Activated CD4-positive, alpha-beta T cell treated with anti-CD3 and anti-CD28 coated beads, Interleukin-2, Interleukin-4, amounts not matched to agents 100 ng/mL and 50 ng/mL, durations not matched to agents 16 hours and 8 hours (primary cell): Measurements from ENCODE around the gene SLC35B4.
"Not testable (repeated sequence)": the region's sequence is repeated elsewhere in the genome, so short reads cannot be mapped to it uniquely, and the experiment has no call there.

Experiments
- DNase-seq: peaks from one replicate; pipeline ENCODE4 v3.0.0-alpha.2; 2020; ENCODE audit warnings: low spot score

The SLC35B4 gene

GRCh38 chr7:134331393-134331792, 14.7 kb upstream of the SLC35B4 start:
- no peak for DNase-seq

DNA sequence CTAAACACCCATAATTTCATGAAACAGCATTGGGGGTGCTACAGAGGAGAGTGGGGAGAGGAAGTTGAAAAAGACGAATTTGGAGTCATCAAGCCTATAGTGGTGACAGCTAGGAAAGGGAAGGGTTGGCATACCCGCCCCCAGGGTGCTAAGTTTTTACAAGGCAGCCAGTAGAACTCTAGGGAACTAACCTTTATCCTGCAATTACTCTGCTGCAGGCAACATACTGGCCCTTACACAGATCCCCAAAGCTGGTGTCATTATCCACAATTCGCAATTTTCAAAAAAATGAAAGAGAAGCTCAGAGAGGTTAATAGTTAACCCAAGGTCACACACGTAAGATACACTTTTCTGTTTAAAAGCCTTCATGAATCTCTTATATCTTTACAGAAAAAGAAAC, 14.2 kb upstream of the SLC35B4 start:
- no peak for DNase-seq

GRCh38 chr7:134329614-134330346, 13.1 kb upstream of the SLC35B4 start:
- DNase-seq: no peak

DNA sequence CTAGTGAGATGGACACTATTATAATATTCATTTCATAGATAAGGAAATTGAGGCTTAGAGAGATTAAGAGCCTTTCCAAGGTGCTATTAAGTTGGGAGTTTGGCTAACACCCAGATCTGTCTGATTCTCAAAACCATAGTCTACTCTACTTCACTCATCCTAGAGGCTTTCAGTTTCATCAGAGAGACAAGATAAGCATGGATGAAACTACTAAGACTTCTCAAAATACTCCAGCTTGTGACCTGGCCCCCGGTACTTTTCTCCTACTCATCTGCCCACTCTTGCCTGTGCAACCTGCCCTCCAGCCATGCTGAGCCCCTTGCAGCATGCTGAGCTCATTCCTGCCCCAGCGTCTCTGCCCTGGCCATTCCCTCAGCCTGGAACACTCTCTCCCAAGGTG, 12.2 kb upstream of the SLC35B4 start:
- DNase-seq: no peak

DNA sequence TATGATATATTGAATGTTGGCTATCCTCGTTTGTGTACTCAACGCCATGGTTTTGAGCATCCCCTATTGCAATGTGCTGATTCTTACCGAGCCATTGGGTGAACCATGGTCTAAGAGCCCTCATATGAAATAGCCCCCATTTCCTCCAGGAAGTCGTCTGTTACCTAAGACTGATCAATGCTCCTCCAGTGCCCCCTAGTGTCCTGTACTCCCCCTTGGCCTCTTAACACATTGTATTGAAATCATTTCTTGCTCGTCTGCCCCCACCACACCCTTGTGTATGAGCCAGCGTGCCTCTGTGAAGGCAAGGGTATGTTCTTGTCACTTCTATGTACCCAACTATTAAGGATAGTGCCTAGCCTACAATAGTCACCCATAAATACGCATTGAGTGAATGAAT, 11.2 kb upstream of the SLC35B4 start:
- peak; percentile 51 for DNase-seq

GRCh38 chr7:134324107-134324506, 7.4 kb upstream of the SLC35B4 start:
- no peak for DNase-seq

DNA sequence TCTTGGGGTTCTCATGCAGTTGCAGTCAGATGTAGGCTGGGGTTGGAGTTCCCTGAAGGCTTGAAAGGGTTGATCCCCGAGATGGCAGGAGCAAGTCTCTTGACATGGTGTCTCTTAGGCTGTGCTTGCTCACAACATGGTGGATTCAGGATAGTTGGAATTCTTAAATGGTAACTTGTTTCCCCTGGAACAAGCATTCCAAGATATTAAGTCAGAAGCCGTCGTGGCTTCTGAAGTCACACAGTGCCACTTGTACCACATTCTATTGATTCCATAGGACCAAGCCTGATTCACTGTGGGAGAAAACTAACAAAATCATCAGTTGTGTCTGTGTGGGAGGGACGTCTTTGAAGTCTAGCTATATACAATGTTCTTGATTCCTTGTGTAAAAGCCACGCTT, 3.5 kb upstream of the SLC35B4 start:
- DNase-seq: no peak

GRCh38 chr7:134318443-134318842, 1.7 kb upstream of the SLC35B4 start:
- DNase-seq: no peak

- no peak for DNase-seq
Measured at GRCh38 chr7:134317434-134317833, 704 bp upstream of the SLC35B4 start.

DNA sequence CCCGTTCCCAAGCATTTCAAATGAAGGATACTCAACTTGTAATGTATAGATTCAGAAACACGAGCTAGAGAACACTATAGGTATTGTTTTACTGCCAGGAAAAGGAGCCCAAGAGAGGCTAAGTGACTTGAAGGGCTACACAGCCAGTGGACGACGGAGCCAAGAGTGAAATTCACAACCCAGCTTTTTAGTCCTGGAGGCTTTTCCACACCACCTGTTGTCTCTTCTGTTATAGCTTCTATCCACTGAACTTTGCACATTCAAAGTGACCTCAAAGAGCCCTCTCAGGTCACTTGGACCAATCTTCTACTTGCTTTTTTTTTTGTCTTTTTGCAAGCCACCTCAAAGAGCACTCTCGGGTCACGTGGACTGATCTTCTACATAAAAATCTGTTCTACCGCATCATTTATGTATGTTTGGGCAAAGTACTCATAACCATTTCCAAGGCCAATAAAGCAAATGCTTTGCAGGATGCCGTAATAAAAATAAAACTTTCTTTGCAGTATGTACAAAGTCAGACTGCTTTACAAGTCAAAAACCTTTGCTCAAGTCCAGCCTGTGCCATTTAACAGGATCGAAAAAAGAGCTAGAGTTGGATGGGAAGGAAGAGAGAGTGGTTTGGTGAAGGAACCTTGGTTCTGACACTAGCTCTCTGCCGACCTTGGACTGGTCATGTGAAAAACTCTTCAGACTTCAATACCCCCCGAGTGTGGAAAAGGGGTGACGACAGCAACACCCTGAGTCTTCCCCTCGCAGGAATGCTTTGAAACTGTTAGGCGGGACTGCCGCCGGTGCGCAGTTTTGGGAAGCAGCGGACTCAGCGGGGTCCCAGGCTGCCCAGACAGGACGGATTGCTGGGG, 821 bp downstream of the SLC35B4 start:
- peak; percentile 9 for DNase-seq

GRCh38 chr7:134313543-134313942, 3.2 kb downstream of the SLC35B4 start:
- no peak for DNase-seq

DNA sequence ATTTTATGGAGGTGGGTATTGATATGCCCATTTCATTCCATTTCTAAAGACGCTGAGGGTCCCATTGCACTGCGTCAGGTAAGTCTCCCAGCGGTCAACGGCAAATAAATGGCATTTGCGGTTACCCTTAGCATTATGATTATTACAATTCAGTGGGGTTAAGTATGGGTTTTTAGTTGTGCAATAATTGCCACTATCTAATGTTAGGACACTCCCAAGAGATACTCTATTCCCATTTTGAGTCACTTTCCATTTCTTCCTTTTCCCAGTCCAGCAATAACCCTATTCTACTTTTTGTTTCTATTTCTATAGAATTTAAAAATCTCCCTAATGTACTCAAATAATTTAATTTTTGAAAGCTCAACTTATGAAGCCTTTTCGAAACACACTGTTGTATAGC, 4.0 kb downstream of the SLC35B4 start:
- no peak for DNase-seq

DNA sequence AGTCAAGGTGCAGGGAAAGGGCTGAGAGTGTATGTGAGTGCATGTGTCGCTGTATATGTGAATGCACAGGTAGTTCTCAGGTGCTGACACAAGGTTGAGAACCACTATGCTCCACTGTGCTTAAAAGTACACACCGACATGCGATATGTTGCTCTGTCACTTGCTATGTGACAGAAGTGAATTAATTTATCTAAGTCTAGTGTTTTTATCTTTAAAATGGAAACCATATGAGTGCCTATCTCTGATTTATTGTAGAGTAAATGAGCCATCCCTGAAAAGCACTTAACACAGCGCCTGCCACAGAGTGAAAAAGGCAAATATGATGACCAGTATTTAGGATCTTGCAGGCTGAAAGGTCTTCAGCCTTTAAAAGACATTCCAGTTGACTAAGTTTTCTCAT, 4.9 kb downstream of the SLC35B4 start:
- no peak for DNase-seq

GRCh38 chr7:134308548-134308947, 8.2 kb downstream of the SLC35B4 start:
- DNase-seq: no peak

- DNase-seq: no peak
Measured at GRCh38 chr7:134307320-134307719, 9.4 kb downstream of the SLC35B4 start.

DNA sequence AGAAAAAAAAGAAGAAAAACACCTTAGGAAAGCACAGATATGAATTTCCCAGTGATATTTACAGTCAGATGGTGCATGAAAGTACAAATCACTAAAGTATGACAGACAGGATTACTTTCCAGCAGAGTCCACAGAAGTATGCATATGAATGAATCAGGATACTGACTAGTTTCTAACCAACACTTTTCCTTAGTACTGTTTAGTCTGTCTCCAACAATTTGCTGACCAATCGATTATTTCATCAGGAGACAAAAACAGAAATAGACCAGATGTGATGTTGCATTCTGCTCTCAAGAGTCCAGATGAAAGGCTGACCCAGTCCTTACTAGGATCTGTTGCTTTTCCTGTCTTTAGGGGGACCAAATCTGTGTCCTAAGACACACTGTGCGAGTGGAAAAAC, 14.6 kb downstream of the SLC35B4 start:
- no peak for DNase-seq

GRCh38 chr7:134301592-134301991, 15.1 kb downstream of the SLC35B4 start:
- DNase-seq: no peak

DNA sequence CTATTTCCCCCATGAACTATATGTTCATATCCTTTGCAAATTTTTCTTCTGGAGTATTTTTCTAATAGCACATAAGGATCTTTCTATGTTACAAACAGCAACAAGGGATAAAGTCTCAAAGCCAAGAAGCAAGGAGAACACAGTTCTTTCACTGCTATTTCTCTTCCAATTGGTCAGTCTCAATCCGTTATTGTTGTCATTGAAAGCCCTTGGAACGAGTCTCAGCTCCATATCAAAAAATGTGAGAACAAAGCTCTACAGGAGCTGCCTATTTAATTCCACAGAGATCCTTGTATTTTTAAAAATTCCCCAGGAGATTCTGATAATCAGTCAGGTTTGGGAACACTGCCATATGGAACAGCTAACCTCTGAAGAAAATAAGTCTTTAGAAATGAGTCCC, 15.7 kb downstream of the SLC35B4 start:
- no peak for DNase-seq

GRCh38 chr7:134298902-134299683, 17.6 kb downstream of the SLC35B4 start:
- no peak for DNase-seq

DNA sequence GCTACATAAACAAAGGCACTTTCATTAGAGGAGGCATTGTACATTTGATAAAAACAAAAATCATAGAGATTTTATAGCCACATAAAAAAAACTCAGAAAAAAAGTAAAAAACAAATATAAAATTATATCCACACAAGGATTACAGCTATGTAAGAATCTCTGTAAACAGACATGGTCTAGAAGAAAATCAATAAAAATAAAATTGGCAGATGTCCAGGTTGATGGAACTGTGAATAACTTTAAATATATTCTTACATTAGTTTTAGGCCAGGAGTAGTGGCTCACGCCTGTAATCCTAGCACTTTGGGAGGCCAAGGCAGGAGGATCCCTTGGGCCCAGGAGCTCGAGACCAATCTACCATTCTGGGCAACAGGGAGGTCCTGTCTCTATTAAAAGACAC, 19.2 kb downstream of the SLC35B4 start:
- no peak for DNase-seq

DNA sequence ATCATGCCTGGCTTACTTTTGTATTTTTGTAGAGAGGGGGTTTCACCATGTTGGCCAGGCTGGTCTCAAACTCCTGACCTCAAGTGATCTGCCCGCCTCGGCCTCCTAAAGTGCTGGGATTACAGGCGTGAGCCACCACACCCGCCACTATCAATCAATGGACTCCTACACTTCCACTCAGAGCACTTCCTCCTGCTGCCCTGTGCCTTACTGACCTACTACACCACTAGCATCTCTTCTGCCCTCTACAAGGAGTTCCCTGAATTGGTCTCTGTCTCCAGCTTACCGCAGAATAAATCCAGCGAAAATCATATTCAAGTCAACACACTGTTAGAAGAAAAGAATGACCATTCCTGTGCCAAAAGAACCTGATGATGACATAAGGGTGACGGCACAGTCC, 20.7 kb downstream of the SLC35B4 start:
- DNase-seq: not testable (repeated sequence)

GRCh38 chr7:134293002-134293740, 23.6 kb downstream of the SLC35B4 start:
- DNase-seq: no peak
